Sigmoid colon (tissue), 4 donors: ENCODE results near the gene CCDC180.

Experiments used
- EP300 ChIP-seq, 4 donors: sonication (generic); formaldehyde crosslinking; IDR thresholded peaks; one replicate each; pipeline ENCODE4 v1.6.1; 2017; ENCODE audit warnings: antibody characterized with exemption in 4 of 4
- POLR2A ChIP-seq, 2 donors: fragments of 450-650 bp; IDR thresholded peaks; one replicate each; pipeline ENCODE4 v1.6.1; 2016; ENCODE audit warnings: antibody characterized with exemption in 2 of 2, mild to moderate bottlenecking in 2 of 2, moderate library complexity in 2 of 2
- POLR2AphosphoS5 ChIP-seq, 4 donors: sonication (generic); formaldehyde crosslinking; IDR thresholded peaks; one replicate each; pipeline ENCODE4 v1.6.1; 2017; ENCODE audit warnings: antibody characterized with exemption in 4 of 4
- TF ChIP-seq, protein P1 (sequence below), 4 experiments: fragments of 450-650 bp in 3 of 4; fragments of 200-600 bp in 1 of 4; IDR thresholded peaks; one replicate each; pipeline ENCODE4 v1.5.1; 2016 to 2019; ENCODE audit warnings: antibody characterized with exemption in 4 of 4, mild to moderate bottlenecking in 3 of 4, moderate library complexity in 2 of 4

DNA sequence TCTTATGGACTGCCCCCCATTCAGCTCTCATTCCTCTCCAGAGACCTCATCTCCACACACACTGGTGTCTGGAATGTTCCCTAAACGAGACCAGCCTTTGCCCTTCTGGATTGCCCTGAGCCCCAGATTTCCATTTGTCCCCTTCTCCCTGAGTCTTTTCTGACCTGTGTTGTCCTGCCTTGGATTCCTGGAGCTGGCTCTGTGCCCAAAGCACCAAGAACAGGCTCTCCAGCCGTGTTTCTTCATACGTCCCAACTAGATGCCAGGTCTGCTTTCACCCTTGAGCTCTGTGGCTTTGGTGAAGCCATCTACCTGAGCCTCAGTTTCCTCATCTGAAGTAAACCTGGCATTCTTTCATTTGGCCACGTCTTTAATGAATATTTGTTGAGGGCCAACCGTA is 6.3 kb downstream of the CCDC180 start:
- TF ChIP-seq POLR2A (IDR thresholded peaks at IDR 0.05), result no peak
- TF ChIP-seq, protein P1, sequence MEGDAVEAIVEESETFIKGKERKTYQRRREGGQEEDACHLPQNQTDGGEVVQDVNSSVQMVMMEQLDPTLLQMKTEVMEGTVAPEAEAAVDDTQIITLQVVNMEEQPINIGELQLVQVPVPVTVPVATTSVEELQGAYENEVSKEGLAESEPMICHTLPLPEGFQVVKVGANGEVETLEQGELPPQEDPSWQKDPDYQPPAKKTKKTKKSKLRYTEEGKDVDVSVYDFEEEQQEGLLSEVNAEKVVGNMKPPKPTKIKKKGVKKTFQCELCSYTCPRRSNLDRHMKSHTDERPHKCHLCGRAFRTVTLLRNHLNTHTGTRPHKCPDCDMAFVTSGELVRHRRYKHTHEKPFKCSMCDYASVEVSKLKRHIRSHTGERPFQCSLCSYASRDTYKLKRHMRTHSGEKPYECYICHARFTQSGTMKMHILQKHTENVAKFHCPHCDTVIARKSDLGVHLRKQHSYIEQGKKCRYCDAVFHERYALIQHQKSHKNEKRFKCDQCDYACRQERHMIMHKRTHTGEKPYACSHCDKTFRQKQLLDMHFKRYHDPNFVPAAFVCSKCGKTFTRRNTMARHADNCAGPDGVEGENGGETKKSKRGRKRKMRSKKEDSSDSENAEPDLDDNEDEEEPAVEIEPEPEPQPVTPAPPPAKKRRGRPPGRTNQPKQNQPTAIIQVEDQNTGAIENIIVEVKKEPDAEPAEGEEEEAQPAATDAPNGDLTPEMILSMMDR (IDR thresholded peaks at IDR 0.05), result no peak
- no peak for TF ChIP-seq POLR2AphosphoS5 (IDR thresholded peaks at IDR 0.05)
- no peak for TF ChIP-seq EP300 (IDR thresholded peaks at IDR 0.05)
